Nephron (organoid): ENCODE results near the gene OSMR.

ENCODE experiments used
- H3K27ac Mint-ChIP-seq, 3 experiments: 2 replicates each; pipeline ENCODE4 v1.8.0; 2020; ENCODE audit warnings: mixed read lengths in 3 of 3, mild to moderate bottlenecking in 2 of 3, moderate library complexity in 1 of 3
- H3K27me3 Mint-ChIP-seq: 2 replicates; pipeline ENCODE4 v1.8.0; 2021; ENCODE audit warnings: low read depth, mild to moderate bottlenecking, moderate library complexity, mixed read lengths
- H3K36me3 Mint-ChIP-seq: 2 replicates; pipeline ENCODE4 v1.8.0; 2020; ENCODE audit warnings: low read depth, mixed read lengths
- H3K4me1 Mint-ChIP-seq: 2 replicates; pipeline ENCODE4 v1.8.0; 2020; ENCODE audit warnings: mixed read lengths
- H3K4me3 Mint-ChIP-seq, 3 experiments: 2 replicates each; pipeline ENCODE4 v1.8.0; 2020; ENCODE audit warnings: mild to moderate bottlenecking in 3 of 3, mixed read lengths in 3 of 3, moderate library complexity in 2 of 3
- H3K9me3 Mint-ChIP-seq: 2 replicates; pipeline ENCODE4 v1.8.0; 2020; ENCODE audit warnings: mixed read lengths
- TF ChIP-seq, protein P1 (sequence below), 3 experiments: fragments of 200-600 bp; sonication (generic); IDR thresholded peaks; one replicate each; pipeline ENCODE4 v1.5.0; 2021; ENCODE audit warnings: antibody characterized with exemption in 3 of 3; ENCODE audit not compliant: unreplicated experiment in 3 of 3

Gene OSMR

DNA sequence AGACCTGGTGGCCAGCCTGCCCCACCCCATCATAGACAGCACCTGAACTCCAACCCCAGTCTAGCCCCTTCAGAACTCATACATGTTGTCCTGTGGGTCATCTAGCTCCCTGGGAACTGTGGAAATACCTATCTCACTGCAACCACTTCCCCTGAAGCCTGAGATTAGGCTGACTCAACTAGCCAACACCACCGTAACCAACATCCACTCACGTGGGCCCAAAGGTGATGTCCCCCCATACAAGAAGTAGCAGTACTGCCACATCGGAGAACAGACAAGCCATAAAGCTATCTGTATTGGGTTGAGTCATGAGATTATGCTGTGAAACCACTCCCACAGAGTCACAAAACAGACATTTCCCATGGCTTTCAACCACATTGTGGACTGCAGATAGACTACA lies 46.6 kb downstream of the OSMR start:
- Mint-ChIP-seq H3K27me3 (peaks cover 4% of the 10 kb centered on the region), H3K36me3 (no peaks in the 10 kb centered on the region), H3K4me3 (no peak overlapping the region), H3K9me3 (peaks cover 39% of the 10 kb centered on the region), H3K4me1 (no peaks in the 10 kb centered on the region), H3K27ac (no peak overlapping the region)
- TF ChIP-seq, protein P1, sequence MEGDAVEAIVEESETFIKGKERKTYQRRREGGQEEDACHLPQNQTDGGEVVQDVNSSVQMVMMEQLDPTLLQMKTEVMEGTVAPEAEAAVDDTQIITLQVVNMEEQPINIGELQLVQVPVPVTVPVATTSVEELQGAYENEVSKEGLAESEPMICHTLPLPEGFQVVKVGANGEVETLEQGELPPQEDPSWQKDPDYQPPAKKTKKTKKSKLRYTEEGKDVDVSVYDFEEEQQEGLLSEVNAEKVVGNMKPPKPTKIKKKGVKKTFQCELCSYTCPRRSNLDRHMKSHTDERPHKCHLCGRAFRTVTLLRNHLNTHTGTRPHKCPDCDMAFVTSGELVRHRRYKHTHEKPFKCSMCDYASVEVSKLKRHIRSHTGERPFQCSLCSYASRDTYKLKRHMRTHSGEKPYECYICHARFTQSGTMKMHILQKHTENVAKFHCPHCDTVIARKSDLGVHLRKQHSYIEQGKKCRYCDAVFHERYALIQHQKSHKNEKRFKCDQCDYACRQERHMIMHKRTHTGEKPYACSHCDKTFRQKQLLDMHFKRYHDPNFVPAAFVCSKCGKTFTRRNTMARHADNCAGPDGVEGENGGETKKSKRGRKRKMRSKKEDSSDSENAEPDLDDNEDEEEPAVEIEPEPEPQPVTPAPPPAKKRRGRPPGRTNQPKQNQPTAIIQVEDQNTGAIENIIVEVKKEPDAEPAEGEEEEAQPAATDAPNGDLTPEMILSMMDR (IDR thresholded peaks at IDR 0.05; ENCODE audit: unreplicated experiment in 3 of 3): no peak

DNA sequence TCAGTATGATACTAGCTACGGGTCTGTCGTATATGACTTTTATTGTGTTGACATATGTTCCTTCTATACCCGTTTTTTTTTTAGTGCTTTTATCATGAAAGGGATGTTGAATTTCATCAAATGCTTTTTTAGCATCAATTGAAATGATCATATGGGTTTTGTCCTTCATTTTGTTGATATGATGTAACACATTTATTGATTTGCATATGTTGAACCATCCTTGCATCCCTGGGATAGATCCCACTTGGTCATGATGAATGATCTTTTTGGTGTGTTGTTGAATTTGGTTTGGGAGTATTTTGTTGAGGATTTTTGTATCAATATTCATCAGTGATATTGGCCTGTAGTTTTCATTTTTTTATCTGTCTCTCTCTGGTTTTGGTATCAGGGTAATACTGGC lies 50.9 kb downstream of the OSMR start:
- H3K4me1 Mint-ChIP-seq: no peaks in the 10 kb centered on the region
- no peaks in the 10 kb centered on the region for H3K36me3 Mint-ChIP-seq
- H3K27ac Mint-ChIP-seq: no peak overlapping the region
- peaks cover 46% of the 10 kb centered on the region for H3K9me3 Mint-ChIP-seq
- TF ChIP-seq, protein P1 (IDR thresholded peaks at IDR 0.05; ENCODE audit: unreplicated experiment in 3 of 3): no peak
- H3K4me3 Mint-ChIP-seq: no peak overlapping the region
- peaks cover 4% of the 10 kb centered on the region for H3K27me3 Mint-ChIP-seq

DNA sequence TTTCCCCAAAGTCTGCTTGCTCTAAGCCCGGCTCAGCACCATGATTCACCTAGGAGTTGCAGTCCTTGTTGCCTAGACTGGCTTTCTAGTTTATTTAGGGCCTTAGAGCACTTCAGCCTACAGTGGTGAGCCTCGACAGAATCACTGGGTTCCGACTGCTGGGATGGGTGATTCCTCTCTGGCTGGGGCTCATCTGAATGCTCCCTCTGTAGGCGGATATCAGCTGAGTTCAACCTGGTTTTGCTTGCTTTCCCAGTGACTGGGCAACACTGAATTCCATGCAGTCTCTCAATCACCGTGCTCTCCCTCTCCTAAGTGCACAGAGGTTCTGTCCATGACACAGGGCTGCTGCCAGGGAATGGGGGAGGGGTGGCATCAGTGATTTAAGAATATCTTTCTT lies 54.1 kb downstream of the OSMR start:
- H3K27me3 Mint-ChIP-seq: peaks cover 4% of the 10 kb centered on the region
- H3K4me1 Mint-ChIP-seq: no peaks in the 10 kb centered on the region
- H3K27ac Mint-ChIP-seq: no peak overlapping the region
- TF ChIP-seq, protein P1 (IDR thresholded peaks at IDR 0.05; ENCODE audit: unreplicated experiment in 3 of 3): no peak
- no peak overlapping the region for H3K4me3 Mint-ChIP-seq
- H3K9me3 Mint-ChIP-seq: peaks cover 36% of the 10 kb centered on the region
- H3K36me3 Mint-ChIP-seq: no peaks in the 10 kb centered on the region

DNA sequence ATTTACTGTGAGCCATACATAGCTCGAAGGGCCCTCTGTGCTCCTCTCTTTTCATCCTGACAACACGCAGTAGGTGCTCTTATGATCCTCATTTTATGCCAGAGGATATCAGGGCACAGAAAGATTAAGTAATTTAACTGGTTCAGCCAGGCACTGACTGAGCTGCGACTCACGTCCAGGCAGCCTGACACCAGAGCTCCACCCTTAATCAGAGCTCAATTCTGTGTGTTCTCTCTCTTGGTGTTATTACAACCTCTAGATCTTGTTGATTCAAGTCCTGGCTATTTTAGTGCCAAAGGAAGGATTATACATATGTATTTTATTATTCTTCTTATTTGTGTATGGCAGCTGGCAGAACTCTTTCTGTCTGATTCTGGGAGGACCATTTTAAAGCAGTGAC lies 59.7 kb downstream of the OSMR start:
- Mint-ChIP-seq H3K9me3 (peaks cover 22% of the 10 kb centered on the region), H3K4me3 (no peak overlapping the region), H3K27ac (no peak overlapping the region), H3K36me3 (no peaks in the 10 kb centered on the region), H3K27me3 (no peaks in the 10 kb centered on the region), H3K4me1 (no peaks in the 10 kb centered on the region)
- TF ChIP-seq, protein P1 (IDR thresholded peaks at IDR 0.05; ENCODE audit: unreplicated experiment in 3 of 3): no peak

DNA sequence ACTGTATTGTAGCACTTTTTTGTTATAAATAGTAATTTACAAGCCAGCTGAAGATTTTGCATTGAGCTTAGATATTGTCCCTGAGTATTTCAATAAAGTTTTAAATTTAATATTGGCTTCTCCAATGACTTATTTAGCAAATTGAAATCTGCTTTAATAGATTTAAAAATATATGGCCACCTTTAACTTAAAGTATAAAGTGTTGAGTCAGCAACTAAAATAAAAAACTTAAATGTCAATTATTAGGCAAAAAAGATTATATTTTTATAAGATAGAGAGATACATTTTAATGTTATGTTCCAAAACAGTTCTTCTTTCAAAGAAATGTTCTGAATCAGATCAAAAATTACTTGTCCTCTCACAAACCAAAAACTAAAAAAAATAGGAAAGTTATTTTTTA lies 60.7 kb downstream of the OSMR start:
- Mint-ChIP-seq H3K36me3 (no peaks in the 10 kb centered on the region), H3K27me3 (no peaks in the 10 kb centered on the region), H3K9me3 (peaks cover 27% of the 10 kb centered on the region), H3K4me3 (no peak overlapping the region), H3K4me1 (no peaks in the 10 kb centered on the region), H3K27ac (no peak overlapping the region)
- TF ChIP-seq, protein P1 (IDR thresholded peaks at IDR 0.05; ENCODE audit: unreplicated experiment in 3 of 3): no peak

DNA sequence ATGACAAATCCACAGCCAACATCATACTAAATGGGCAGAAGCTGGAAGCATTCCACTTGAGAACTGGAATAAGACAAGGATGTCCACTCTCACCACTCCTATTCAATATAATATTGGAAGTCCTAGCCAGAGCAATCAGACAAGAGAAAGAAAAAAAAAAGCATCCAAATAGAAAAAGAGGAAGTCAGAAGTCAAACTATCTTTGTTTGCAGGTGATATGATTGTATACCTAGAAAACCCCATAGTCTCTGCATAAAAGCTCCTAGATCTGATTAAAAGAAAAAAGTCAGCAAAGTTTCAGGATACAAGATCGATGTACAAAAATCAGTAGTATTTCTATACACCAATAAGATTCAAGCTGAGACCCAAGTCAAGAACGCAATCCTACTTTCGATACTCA lies 66.1 kb downstream of the OSMR start:
- Mint-ChIP-seq H3K9me3 (peaks cover 27% of the 10 kb centered on the region), H3K4me1 (no peaks in the 10 kb centered on the region), H3K36me3 (no peaks in the 10 kb centered on the region), H3K27me3 (no peaks in the 10 kb centered on the region), H3K27ac (no peak overlapping the region), H3K4me3 (no peak overlapping the region)
- TF ChIP-seq, protein P1 (IDR thresholded peaks at IDR 0.05; ENCODE audit: unreplicated experiment in 3 of 3): no peak
